Measurements from ENCODE around the gene PHETA1.
"Not testable (repeated sequence)": the region's sequence is repeated elsewhere in the genome, so short reads cannot be mapped to it uniquely, and the experiment has no call there.

Gene PHETA1

DNA sequence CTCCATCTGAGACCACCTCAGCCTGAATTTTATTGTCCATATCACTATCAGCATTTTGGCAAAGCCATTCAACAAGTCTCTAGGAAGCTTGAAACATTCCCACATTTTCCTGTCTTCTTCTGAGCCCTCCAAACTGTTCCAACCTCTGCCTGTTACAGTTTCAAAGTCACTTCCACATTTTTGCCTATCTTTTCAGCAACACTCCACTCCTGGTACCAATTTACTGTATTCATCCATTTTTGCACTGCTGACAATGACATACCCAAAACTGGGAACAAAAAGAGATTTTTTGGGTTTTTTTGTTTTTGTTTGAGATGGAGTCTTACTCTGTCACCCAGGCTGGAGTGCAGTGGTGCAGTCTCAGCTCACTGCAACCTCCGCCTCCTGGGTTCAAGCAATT lies 4.3 kb upstream of the PHETA1 start:
- DNase-seq (ENCODE audit: low read depth in 2 of 2): not testable (repeated sequence)

DNA sequence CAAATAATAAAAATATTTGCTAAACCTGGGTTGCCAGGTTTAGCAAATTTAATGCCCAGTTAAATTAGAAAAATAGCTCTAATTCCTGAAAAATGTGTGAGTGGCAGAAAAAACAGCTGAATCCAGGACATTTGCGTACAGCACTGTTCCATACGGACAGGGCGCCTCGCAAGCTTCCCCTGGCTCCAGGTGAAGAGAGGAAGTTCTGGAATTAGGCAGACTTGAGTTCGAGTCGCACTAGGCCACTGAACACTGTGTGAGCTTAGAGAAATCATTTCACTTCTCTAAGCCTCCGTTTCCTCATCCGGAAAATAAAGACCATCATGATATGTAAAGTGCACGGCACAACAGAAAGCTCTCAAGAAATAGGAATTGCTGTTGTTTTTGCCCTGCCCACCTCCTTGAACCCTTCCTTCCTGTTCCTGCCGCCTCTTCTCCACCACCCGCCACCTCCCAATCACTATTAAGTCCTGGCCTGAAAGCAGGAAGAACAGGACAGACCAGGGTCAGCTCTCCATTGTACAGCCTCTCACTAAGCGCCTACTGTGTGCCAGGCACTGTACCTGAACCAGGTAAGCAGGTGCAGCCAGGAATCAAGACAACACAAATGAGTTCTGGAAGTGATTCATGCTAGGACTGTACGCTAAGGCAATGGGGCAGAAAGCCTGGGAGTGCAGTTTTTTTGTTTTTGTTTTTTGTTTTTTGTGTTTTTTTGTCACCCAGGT lies 763 bp upstream of the PHETA1 start:
- no peak for DNase-seq (ENCODE audit: low read depth in 2 of 2)

DNA sequence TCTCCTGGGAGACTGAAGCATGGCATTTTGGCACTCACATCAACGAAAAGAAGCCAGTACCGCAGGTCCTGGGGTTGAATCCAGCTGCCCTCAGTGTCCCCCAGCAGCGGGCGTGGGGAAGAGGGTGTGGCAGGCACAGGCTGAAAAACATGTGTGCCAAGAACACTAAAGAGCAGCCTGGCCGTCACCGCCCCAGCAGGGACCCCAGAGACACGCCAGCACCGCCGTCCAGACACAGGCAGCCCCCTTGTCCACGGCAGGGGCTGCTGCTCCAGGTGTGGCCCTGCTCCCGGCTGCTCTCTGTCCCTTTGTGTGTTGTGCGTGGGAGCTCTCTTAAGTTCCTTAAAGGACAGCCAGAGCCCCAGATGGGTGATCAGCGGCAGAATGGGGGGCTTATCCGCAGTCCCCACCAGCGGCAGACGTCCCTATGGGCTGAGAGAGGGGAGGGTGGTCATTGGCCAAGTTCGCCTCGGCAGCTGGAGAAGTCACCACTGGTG lies 556 bp downstream of the PHETA1 start:
- no peak for DNase-seq (ENCODE audit: low read depth in 2 of 2)

DNA sequence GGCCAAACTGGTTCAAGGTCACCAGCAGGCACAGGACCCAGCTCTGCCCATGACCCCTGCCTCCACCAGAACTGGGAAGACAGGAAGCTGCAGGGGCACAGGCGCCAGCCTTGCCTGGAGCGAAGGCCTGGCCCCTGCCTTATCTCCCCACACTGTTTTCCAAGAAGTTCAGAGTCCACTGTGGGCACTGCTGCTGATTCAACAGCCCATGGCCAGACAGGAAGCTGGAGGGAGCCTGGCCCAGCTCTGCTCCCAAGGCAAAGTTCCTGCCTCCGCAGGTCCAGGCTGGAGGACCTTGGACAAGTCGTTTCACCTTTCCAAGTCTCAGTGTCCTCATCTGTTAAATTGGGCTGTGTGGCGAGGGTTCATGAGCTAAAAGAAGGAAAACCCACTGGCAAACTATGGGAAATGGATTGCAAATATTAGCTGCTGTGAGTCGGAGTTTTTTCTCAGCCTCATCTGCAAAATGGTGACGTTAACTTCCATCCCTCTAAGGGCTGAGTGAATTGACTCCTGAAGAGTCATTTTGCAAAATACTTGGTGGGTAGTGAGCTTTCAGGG lies 1.2 kb downstream of the PHETA1 start:
- DNase-seq (ENCODE audit: low read depth in 2 of 2): no peak

DNA sequence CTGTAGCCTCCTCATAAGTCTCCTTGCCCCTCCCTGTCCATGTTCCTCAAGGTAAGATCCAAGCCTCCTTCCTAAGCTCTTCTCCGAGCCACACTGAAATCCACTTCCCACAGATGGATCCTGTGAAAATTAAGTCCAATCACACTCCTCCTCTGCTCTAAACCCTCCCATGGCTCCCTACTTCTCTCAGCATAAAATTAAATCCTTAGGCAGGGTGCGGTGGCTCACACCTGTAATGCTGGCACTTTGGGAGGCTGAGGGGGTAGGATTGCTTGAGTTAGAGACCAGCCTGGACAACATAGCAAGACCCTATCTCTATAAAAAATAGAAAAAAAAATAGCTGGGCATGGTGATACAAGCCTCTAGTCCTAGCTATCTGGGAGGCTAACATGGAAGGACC lies 2.3 kb downstream of the PHETA1 start:
- no peak for DNase-seq (ENCODE audit: low read depth in 2 of 2)

DNA sequence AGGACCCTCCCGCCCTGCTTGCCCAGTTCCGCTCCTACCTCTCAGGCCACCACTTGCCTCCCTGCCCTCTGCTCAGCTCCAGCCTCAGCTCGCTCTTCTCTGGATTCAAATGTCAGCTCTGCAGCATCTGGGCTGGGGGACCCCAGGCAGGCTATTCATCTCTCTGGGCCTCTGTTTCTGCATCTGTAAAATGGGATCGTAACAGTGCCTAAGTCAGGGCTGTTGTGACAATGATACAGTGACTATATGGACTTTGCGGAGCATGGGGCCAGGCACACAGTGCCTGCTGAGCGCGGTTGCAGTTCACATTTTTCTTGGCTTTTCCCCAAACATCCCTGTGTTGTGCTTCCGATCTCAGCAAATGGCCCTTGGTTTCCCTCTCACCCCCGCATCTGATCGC lies 2.8 kb downstream of the PHETA1 start:
- DNase-seq (ENCODE audit: low read depth in 2 of 2): no peak

DNA sequence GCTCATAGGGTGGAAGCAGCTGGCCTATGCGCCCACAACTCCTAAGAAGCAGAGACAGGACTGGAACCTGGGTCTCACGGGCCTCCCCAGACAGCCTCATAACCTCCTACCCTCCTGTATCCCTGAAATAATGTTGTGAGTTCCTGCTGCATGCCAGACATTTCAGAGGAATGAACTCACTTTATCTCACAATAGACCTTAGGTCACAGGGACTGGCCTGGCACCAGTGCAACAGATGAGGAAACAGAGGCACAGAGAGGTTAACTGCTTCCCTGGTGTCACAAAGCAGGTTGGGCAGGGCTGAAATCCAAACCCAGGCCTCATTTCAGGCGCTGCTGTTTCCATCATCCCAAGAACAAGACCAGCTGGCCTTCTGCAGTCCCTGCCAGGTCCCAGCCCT lies 5.3 kb downstream of the PHETA1 start:
- DNase-seq (ENCODE audit: low read depth in 2 of 2): no peak

DNA sequence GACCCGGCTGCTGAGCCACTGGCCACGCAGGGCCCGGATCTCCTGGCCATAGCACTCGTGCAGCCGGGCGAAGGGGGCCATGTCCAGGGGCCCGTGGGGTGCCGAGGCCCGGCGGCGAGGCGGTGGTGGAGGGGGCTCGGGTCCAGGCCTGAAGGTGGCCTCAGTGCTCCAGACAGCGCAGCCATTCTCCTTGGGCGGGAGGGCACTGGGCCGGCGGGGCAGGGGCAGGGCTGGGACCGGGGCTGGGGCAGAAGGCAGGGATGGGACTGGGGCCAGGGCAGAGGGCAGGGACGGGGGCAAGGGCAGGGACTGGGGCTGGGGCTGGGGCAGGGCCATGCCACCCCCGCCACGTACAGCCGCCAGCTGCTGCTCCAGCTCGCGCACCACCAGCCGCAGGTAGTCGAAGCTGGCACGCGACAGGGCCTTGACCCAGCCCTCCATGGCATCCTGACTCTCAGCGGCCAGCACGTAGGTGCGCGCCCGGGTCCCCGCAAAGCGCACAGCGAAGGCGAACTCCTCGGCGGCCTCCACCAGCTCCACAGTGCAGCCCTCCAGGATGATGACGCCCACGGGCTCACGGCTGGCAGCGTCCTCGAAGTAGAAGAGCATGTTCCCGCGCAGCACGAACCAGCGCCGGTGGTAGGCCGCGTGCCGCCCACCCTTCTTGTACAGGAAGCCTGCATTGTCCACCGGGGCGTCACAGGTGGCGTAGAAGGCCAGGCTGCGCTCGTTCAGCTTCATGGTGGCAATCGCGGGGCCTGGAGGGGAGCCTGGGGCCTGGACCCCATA lies 6.0 kb downstream of the PHETA1 start:
- DNase-seq (ENCODE audit: low read depth in 2 of 2): no peak

DNA sequence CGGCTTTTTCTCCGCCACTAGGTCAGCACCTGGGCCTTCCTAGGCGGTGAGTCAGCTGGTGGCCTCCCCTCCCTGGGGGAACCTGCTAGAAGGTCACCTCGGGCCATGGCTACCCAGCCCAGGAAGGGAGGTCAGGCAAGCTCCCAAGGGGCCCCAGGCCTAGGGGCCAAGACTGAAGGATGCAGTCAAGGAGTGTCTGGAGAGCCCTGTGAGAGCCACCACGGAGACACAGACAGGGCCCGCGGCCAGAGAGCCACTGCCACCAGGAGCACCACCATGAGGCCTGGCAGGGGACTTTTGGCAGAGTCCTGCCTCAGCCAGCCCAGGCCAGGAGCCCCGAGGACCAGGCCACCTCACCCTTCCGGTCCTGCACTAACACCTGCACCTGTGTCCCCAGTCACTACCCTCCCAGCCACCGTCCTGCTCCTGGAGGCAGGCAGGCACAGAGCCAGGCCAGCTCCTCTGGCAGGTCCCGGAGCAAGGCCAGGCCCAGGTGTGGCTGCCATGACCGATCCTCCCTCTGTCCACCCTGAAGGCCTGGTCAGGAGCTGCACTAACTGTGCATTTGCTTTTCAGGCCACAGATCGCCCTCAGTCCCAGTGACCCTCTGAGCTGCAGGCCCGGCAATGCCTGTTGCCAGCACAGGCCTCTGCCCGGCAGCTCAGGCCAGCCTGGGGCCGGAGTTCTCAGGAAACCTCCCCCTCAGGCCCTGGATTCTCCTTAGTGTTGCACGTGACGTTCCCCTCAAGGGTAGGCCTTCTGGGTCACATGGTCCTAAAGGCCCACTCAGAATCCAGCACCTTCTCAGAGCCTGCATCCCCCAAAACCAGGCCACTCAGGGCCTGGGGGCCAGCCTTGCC lies 6.9 kb downstream of the PHETA1 start:
- no peak for DNase-seq (ENCODE audit: low read depth in 2 of 2)

DNA sequence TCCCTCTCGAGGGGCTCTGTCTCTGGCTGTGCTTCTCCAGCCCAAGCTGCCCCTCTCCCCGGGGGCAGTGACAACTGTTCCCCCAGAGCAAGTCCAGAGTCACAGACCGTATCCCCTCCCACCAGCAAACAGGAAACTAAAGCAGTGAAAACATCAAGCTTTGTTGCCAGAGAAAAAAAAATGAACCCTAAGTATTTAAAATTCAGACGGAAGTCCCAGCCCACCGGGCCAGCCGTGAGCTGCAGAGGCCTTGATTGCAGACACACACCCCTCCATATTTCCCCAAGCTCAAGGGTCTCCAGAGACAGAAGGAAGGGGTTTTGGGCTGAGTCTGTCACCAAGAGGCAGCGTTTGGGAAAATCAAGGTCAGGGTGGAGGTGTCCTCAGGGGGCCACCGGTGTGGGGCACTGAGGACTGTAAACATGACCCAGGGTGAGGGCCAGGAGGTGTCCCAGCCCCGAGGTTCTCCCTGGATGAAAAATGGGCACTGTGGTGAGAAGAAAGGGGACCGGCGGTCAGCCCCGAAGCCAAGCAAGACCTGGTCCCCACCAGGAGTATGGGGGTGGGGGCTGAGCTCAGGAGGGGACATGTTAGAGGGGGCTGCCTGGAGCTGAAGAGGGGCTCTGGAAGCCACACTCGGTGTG lies 7.7 kb downstream of the PHETA1 start:
- no peak for DNase-seq (ENCODE audit: low read depth in 2 of 2)

DNA sequence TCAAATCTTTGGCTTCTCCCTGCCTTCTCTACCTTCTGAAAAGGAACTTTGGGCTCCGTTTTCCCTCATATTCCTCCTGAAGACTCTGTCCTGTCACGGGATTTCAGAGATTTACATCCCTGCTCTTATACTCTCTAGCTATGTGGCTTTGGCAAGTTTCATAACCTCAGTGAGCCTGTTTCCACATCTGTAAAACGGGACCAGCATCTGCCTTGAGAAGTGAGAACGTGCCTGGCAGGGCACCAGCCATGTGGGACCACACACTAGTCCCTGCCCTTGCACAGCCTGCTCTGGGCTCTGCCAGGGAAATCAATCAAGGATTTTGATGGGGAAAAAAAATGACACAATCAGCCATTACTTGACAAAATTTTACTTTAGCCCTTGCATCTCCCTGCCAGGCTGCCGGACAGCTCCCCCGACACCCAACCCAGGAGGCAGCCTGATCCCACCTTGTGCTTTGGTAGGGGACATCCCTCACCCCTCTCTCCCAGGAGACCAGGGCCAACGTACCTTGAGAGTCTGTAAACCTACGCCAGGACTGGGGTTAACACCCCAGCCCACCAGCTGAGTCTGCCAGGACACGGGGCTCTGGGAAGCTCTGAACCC lies 8.5 kb downstream of the PHETA1 start:
- no peak for DNase-seq (ENCODE audit: low read depth in 2 of 2)

DNA sequence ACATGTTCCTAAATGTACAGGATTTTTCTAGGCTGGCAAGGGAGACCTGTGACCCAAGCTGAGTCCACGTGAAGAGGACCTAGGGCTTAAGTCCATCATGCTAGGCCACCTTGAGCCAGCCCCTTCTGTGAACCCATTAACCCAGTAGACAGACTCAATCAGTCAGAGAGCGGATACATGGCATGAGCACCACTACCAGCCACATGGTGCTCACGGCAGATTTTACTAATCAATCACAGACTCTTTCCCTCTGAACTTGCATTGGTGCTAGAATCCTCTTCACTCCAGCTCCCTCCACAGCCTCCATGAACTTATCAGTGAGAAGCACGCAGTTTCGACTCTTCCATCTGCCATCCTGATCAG lies 9.0 kb downstream of the PHETA1 start:
- DNase-seq (ENCODE audit: low read depth in 2 of 2): no peak

DNA sequence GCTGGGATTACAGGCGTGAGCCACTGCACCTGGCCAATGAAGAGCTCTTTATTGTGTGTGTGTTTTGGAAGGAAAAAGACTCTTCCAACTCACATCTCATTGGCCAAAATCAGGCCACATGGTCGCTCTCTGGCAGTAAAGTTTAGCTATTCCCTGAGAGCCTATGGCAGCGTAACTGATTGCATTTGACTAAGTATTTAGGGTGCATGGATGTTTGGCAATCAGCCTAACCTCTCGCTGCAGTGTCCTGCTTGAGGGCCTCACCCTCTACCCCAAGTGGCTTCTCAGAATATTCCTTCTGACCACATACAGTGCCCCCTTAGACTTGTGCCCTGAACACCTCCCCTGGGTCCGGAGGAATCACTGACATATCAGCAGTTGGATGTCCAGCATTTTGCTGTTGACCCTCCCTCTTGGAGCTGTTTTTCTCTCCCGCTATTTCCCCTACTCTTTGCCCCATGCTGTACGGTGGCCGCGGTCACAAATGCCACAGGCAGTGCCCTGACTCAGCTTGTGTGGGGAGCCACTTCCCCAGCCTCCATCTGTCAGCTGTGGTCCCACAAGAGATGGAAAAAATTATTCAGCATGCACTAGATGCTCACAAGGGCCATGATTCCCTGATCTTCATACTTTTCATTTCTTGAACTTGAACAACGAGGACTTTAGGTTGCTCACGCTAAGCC lies 9.5 kb downstream of the PHETA1 start:
- DNase-seq (ENCODE audit: low read depth in 2 of 2): peak; percentile 58 to 63

DNA sequence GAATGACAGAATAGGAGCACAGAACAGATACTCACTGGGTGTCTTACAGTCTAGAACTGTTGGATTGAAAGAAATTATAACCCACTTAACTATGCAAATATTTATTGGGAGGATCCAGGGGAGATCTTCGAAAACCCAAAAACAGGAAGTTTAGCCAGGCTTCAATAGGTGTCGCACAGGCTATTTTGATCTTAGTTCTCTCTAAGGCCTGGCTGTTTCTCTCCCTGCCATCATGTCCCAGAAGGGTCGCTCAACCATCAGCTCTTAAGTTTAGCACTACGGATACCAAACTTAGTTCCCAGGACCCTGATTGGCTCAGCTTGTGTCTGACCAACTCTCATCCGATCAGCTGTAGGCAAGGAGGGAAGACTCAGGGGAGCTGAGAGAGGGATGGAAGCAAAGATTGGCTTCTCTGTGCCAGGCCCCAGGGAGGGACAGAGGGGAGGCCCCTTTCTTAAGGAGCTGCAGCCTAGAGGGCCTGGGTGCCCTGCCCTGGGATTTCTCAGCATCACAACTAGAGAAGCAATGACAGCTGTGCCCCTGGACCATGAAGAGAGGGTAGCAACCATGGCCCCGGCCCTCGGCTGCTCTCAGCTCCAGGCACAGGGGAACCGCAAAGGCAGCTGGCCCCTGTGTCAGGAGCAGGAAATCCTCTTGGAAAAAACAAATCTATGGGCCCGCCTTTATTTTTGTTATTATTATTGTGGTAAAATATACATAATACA lies 13.5 kb downstream of the PHETA1 start:
- no peak for DNase-seq (ENCODE audit: low read depth in 2 of 2)

DNA sequence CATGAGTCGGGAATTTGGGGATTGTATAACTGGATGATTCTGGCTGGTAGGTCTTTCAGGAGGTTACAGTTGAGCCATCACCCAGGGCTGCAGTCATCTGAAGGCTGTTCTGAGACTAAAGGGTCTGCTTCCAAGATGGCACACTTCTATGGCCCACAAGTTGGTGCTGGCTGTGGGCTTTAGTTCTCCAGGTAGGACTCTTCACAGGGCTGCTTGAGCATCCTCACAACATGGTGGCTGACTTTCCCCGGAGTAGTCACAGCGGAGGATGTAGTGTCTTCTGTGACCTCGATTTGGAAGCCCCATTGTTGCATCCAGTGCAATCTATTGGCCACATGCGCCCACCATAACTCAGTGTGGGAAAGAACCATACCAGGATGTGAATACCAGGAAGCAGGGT lies 14.4 kb downstream of the PHETA1 start:
- DNase-seq (ENCODE audit: low read depth in 2 of 2): no peak

DNA sequence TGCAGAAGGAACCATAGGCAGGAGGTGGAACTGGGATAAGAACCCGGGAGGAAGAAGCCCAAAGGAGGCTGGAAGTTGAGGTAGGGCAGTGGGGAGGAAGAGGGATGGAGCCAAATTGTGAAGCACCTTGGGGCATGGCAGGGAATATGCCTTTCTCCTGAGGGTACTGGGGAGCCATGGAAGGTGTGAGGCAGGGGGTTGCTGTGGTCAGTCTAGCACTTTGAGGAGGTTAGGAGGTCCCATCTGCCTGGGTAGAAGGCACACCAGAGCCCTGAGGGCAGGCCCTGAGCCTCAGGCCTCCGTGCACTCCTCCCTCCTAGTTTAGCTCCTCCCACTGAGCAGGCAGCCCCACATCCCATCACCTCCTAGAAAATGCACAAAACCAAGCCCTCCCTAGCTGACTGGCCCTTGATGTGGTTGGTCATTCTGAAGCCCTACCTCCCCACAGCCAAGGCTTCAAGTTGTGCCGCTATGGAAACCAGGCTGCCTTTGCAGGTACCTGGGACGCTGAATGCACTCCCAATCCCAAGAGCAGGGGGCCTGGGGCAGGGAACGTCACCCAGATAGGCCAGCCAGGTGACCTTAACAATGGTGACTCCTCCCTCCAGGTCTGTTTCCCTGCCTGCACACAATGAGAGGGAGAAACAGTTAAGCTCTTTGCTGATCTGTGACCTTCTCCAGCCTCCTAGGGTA lies 15.1 kb downstream of the PHETA1 start:
- no peak for DNase-seq (ENCODE audit: low read depth in 2 of 2)

DNA sequence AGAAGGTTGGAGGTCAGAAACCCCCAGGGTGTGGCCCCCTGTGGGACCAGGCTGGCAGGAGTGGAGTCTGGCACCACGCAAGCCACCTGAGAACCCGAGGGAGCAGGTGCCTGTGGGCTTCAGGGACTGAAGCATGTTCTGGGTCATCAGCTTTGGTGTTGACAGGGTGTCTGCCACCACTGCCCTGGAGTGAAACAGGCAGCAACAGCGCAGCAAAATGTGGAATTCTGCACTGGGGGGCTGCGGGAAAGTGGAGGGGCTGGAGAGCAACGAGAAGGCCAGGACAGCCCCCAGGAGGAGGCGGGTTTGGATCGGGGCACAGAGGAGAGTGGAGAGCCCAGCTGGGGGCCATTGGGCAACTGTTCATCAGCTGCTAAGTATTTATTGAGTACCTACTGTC lies 15.9 kb downstream of the PHETA1 start:
- DNase-seq (ENCODE audit: low read depth in 2 of 2): no peak

DNA sequence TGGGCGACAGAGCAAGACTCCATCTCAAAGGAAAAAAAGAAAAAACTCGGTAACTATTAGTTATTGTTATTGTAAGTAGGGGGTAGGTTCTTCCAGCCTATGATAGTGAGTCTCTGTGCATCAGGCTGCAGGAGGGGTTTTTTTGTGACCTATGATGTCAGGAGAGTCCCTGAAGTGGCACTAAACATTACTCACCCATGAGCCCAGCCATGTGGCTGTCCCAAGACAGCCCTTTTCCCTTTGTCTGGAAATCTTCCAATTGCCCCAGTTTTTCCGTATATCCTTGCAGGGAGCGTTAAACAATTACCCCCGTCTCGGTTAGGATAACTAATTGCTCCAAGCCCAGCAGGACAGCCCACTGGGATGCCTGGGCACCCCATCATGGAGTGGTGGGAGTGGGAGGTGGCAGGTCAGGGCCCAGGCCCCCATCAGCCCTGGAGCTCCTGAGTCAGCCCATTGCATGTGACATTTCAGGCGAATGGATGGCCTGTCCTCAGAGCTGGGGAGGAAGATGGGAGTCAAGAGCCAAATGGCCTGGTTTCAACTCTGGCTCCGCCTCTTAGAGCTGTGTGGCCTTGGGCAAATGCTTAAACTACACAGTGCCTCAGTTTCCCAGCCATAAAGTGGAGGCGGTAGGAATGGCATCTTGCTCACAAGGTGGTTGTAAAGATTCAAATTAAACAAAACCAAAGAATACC lies 16.4 kb downstream of the PHETA1 start:
- DNase-seq (ENCODE audit: low read depth in 2 of 2): no peak

DNA sequence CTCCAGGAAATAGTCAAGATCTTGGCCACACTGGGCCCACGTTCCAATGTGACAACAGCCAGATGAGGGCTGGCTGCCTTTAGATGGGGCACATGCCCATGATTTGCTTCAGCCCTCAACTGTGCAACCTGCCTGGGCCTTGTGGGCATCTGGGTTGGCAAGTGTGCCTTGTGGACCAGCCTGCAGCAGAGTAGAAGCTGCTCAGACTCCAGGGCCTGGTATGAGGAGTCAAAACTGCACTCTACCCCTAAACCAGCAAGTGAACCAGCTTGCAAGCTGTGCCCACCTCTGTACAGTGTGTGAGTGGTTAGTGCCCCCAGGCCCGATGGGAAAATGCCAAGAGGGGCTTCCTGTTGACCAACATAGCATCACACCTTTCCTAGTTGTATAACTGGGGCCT lies 17.9 kb downstream of the PHETA1 start:
- no peak for DNase-seq (ENCODE audit: low read depth in 2 of 2)
